Measurements from ENCODE around the gene CHAD.
"Not testable (repeated sequence)": the region's sequence is repeated elsewhere in the genome, so short reads cannot be mapped to it uniquely, and the experiment has no call there.

DNA sequence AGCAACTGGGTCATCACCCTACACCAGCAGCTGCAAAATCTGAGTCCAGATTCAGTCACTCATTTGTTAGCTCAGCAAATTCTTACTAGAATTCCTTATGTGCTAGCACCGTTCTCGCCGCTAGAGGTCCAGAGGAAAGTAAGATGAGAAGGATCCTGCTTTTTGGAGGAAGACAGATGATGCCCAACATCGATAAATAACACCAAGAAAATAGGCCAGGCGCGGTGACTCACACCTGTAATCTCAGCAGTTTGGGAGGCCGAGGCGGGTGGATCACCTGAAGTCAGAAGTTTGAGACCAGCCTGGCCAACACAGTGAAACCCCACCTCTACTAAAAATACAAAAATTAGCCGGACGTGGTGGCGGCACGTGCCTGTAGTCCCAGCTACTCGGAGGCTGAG, 4.1 kb upstream of the CHAD start:
- TF ChIP-seq, protein P1, sequence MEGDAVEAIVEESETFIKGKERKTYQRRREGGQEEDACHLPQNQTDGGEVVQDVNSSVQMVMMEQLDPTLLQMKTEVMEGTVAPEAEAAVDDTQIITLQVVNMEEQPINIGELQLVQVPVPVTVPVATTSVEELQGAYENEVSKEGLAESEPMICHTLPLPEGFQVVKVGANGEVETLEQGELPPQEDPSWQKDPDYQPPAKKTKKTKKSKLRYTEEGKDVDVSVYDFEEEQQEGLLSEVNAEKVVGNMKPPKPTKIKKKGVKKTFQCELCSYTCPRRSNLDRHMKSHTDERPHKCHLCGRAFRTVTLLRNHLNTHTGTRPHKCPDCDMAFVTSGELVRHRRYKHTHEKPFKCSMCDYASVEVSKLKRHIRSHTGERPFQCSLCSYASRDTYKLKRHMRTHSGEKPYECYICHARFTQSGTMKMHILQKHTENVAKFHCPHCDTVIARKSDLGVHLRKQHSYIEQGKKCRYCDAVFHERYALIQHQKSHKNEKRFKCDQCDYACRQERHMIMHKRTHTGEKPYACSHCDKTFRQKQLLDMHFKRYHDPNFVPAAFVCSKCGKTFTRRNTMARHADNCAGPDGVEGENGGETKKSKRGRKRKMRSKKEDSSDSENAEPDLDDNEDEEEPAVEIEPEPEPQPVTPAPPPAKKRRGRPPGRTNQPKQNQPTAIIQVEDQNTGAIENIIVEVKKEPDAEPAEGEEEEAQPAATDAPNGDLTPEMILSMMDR (IDR thresholded peaks at IDR 0.05): not testable (repeated sequence)
- TF ChIP-seq POLR2A (IDR thresholded peaks at IDR 0.05): not testable (repeated sequence)

Measured in testis (tissue), 2 donors.